ENCODE results near the gene ZNF598. TPM values are rescaled to one million over a fixed set of nuclear protein-coding genes. Genes with fewer than 3 reads are reported as not detected.

Gene ZNF598
- total and polyA plus RNA-seq, 2 of the 13 experiments (the other 11 are each of a cell fraction or from before 2014, with no cell fraction given), result 13.5 to 14.2 TPM

GRCh38 chr16:1983544-1984346 lies 25.9 kb downstream of the ZNF598 start, which contains the start of gene GFER:
GFER (plus strand) TSS chr16:1984193; CDS start chr16:1984219, 26 bp downstream.
- BruUV-seq (replicated peaks), result TSS peak; percentile 63
- ChIA-PET CTCF (ENCODE audit: low intra/inter-chr PET ratio, low total read pairs) (interaction anchor here (1.2 kb wide), 1 partner anchor 20 kb away, joined by 4 read pairs; no protein-coding TSS in a partner anchor), POLR2A (interaction anchor here (0.6 to 6.8 kb wide), 13 partner anchors 10 to 756 kb away, joined by 3 to 62 read pairs (median 6); partner anchors contain the start of genes MSRB1, RPS2, TBL3 and TRAF7)
- H3K4me1 ChIP-seq (ENCODE audit: insufficient read depth, low read length), result peaks cover 54% of the 10 kb centered on the region
- H3K9me3 ChIP-seq (ENCODE audit: low read length), result no peaks in the 10 kb centered on the region
- WGBS (ENCODE audit: low lambda C conversion rate), result 0% methylated on average over 17 of the region's 109 CpGs
- FAIRE-seq, result peak; percentile 39
- peak; percentile 81 for DNase-seq (ENCODE audit: low spot score)
- H3K27me3 ChIP-seq (ENCODE audit: control insufficient read depth in 1 of 2, insufficient read depth in 2 of 2, low read length in 2 of 2), result no peaks in the 10 kb centered on the region
- ATAC-seq, result peak; percentile 82
- peak within 1 kb of the TSS; percentile 97 for H3K27ac ChIP-seq (ENCODE audit: extremely low read length, insufficient read depth, low read length)
- H3K9ac ChIP-seq (ENCODE audit: insufficient read depth, low read depth, low read length), result peak within 1 kb of the TSS; percentile 95
- H2AFZ ChIP-seq (ENCODE audit: low read length), result no peak within 1 kb of the TSS
- in situ Hi-C loops (cut with HindIII; ENCODE audit: extremely low pct_ligation_motif_present, low pct_unique_long_range_greater_than_20kb) (no loop called here), intact Hi-C loops (cut with micrococcal nuclease; ENCODE audit: unreplicated experiment) (no loop called here)
- peak within 1 kb of the TSS; percentile 81 to 93 (median 84) for H3K4me3 ChIP-seq (replicated peaks in 1 of 3; ENCODE audit: insufficient read depth in 1 of 3, low read depth in 2 of 3, low read length in 3 of 3)
- H3K4me2 ChIP-seq (ENCODE audit: low read depth, low read length), result peak within 1 kb of the TSS; percentile 98
- peaks cover 12 to 15% of the 10 kb centered on the region in 2 experiments; a peak in 4 of 5 replicates for H3K36me3 ChIP-seq (replicated peaks in 1 of 2; ENCODE audit: control insufficient read depth in 1 of 2, insufficient read depth in 2 of 2, low read length in 2 of 2)
- H4K20me1 ChIP-seq (ENCODE audit: insufficient read depth, low read length), result no peaks in the 10 kb centered on the region
- H3K79me2 ChIP-seq (ENCODE audit: insufficient read depth, low read length), result peaks cover 13% of the 10 kb centered on the region
- TF ChIP-seq, protein P1, sequence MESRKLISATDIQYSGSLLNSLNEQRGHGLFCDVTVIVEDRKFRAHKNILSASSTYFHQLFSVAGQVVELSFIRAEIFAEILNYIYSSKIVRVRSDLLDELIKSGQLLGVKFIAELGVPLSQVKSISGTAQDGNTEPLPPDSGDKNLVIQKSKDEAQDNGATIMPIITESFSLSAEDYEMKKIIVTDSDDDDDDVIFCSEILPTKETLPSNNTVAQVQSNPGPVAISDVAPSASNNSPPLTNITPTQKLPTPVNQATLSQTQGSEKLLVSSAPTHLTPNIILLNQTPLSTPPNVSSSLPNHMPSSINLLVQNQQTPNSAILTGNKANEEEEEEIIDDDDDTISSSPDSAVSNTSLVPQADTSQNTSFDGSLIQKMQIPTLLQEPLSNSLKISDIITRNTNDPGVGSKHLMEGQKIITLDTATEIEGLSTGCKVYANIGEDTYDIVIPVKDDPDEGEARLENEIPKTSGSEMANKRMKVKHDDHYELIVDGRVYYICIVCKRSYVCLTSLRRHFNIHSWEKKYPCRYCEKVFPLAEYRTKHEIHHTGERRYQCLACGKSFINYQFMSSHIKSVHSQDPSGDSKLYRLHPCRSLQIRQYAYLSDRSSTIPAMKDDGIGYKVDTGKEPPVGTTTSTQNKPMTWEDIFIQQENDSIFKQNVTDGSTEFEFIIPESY (CRISPR knock-in tag; IDR thresholded peaks at IDR 0.05), result peak; percentile 32; the same call in 1 of the 2 replicates
- peak; percentile 82 for TF ChIP-seq XRCC5 (optimal IDR thresholded peaks at IDR 0.05; ENCODE audit: low read length)
- peak; percentile 83 for TF ChIP-seq ARNT2 (CRISPR knock-in tag; IDR thresholded peaks at IDR 0.05; ENCODE audit: low read depth)
- TF ChIP-seq SKI (IDR thresholded peaks at IDR 0.05; ENCODE audit: partially characterized antibody), result peak; percentile 85
- 0 out of 2 replicates have a peak, but pooled peaks have one; percentile 17 for TF ChIP-seq PRMT3 (CRISPR knock-in tag; IDR thresholded peaks at IDR 0.05; ENCODE audit: borderline replicate concordance, low read depth)
- TF ChIP-seq YY1 (IDR thresholded peaks at IDR 0.05; ENCODE audit: insufficient read depth, insufficient replicate concordance, low read depth, low read length), result peak; percentile 98
- no peak for TF ChIP-seq TCF12 (IDR thresholded peaks at IDR 0.05)
- TF ChIP-seq TCF12 (CRISPR knock-in tag; IDR thresholded peaks at IDR 0.05), result no peak
- TF ChIP-seq SETDB1 (CRISPR knock-in tag; IDR thresholded peaks at IDR 0.05; ENCODE audit: borderline replicate concordance), result no peak
- peak; percentile 12; the same call in 1 of the 2 replicates for TF ChIP-seq ZNF891 (CRISPR knock-in tag; IDR thresholded peaks at IDR 0.05)
- TF ChIP-seq ZNF12 (CRISPR knock-in tag; IDR thresholded peaks at IDR 0.05), result no peak
- no peak for TF ChIP-seq TCF7 (IDR thresholded peaks at IDR 0.05; ENCODE audit: low read depth)
- no peak for TF ChIP-seq ZNF704 (CRISPR knock-in tag; IDR thresholded peaks at IDR 0.05; ENCODE audit: borderline replicate concordance)
- TF ChIP-seq DDIT3 (CRISPR knock-in tag; IDR thresholded peaks at IDR 0.05), result no peak
- no peak for TF ChIP-seq HMG20B (CRISPR knock-in tag; conservative IDR thresholded peaks at IDR 0.05)
- TF ChIP-seq ZNF790 (CRISPR knock-in tag; IDR thresholded peaks at IDR 0.05; ENCODE audit: borderline replicate concordance), result no peak
- no peak; the same call in 1 of the 2 replicates for TF ChIP-seq ZNF274 (CRISPR knock-in tag; IDR thresholded peaks at IDR 0.05)
- peak; percentile 50; the same call in 1 of the 2 replicates for TF ChIP-seq MXD4 (CRISPR knock-in tag; IDR thresholded peaks at IDR 0.05)
- no peak for TF ChIP-seq MZF1 (CRISPR knock-in tag; IDR thresholded peaks at IDR 0.05; ENCODE audit: borderline replicate concordance)
- TF ChIP-seq ZNF382 (CRISPR knock-in tag; IDR thresholded peaks at IDR 0.05; ENCODE audit: borderline replicate concordance), result no peak
- TF ChIP-seq ZNF616 (CRISPR knock-in tag; IDR thresholded peaks at IDR 0.05; ENCODE audit: low read depth), result no peak

Measured in HepG2 (cell line).